Measurements from ENCODE around the gene SLC7A7. TPM values are rescaled to one million over a fixed set of nuclear protein-coding genes. Genes with fewer than 3 reads are reported as not detected.

The SLC7A7 gene
- total and polyA plus RNA-seq, 2 of the 13 experiments (the other 11 are each of a cell fraction or from before 2014, with no cell fraction given): 0.13 to 0.63 TPM

- TF ChIP-seq TOE1 (CRISPR knock-in tag; IDR thresholded peaks at IDR 0.05) (no peak), ZNF331 (CRISPR knock-in tag; IDR thresholded peaks at IDR 0.05) (no peak), SP2 (CRISPR knock-in tag; IDR thresholded peaks at IDR 0.05) (no peak), HOMEZ (CRISPR knock-in tag; IDR thresholded peaks at IDR 0.05; ENCODE audit: low read depth) (no peak), PLSCR1 (CRISPR knock-in tag; IDR thresholded peaks at IDR 0.05; ENCODE audit: borderline replicate concordance) (no peak), GTF3A (CRISPR knock-in tag; conservative IDR thresholded peaks at IDR 0.05) (no peak), ZSCAN9 (CRISPR knock-in tag; IDR thresholded peaks at IDR 0.05; ENCODE audit: borderline replicate concordance) (no peak), TRAFD1 (CRISPR knock-in tag; IDR thresholded peaks at IDR 0.05; ENCODE audit: borderline replicate concordance) (0 out of 2 replicates have a peak, but pooled peaks have one; percentile 62), ZNF605 (CRISPR knock-in tag; IDR thresholded peaks at IDR 0.05) (peak; percentile 40; the same call in 1 of the 2 replicates), AKNA (CRISPR knock-in tag; IDR thresholded peaks at IDR 0.05; ENCODE audit: borderline replicate concordance) (no peak), GLMP (CRISPR knock-in tag; IDR thresholded peaks at IDR 0.05; ENCODE audit: borderline replicate concordance) (no peak), RBM22 (optimal IDR thresholded peaks at IDR 0.05; ENCODE audit: low read length) (no peak), TCF7L2 (IDR thresholded peaks at IDR 0.05; ENCODE audit: low read depth, low read length) (no peak), ISX (CRISPR knock-in tag; conservative IDR thresholded peaks at IDR 0.05) (no peak), CHCHD3 (CRISPR knock-in tag; IDR thresholded peaks at IDR 0.05) (no peak), THAP7 (CRISPR knock-in tag; IDR thresholded peaks at IDR 0.05) (no peak), MYC (CRISPR knock-in tag; IDR thresholded peaks at IDR 0.05; ENCODE audit: borderline replicate concordance) (0 out of 2 replicates have a peak, but pooled peaks have one; percentile 22), RBAK (CRISPR knock-in tag; IDR thresholded peaks at IDR 0.05) (no peak)
These were observed 4.1 kb upstream of the SLC7A7 start (continued) for GRCh38 chr14:22819151-22819988.

Measured in HepG2 (cell line).